T-cell (primary cell): Measurements from ENCODE around the gene KCNMA1. TPM values are rescaled to one million over a fixed set of nuclear protein-coding genes. Genes with fewer than 3 reads are reported as not detected.

Source experiments
- ATAC-seq, 4 experiments: fragments of 200-7000 bp in 3 of 4; fragments of 150-1000 bp in 1 of 4; cut with Tn5 transposase; replicated peaks in 1 of 4; 1 replicate in 3 of 4; 2 replicates in 1 of 4; pipeline ENCODE4 v1.10.0; 2021; ENCODE audit warnings: moderate library complexity in 3 of 4, mild to moderate bottlenecking in 2 of 4, moderate number of reproducible peaks in 1 of 4
- CTCF ChIA-PET, 2 donors: fragments of 300-600 bp; sonication (Branson Sonifier 250); formaldehyde crosslinking; loops; one replicate each; lab custom pipeline; 2022; ENCODE audit warnings: antibody characterized with exemption in 2 of 2; lab: Charles Lee
- POLR2A ChIA-PET, 2 donors: fragments of 300-600 bp; sonication (Branson Sonifier 250); formaldehyde crosslinking; loops; one replicate each; lab custom pipeline; 2022; ENCODE audit warnings: antibody characterized with exemption in 2 of 2; lab: Charles Lee
- DNase-seq, 35 experiments: peaks; one replicate each; pipeline versions ENCODE4 v3.0.0 to v3.0.0-alpha.2; 2013 to 2023
- H3K27ac ChIP-seq: one replicate; pipeline ENCODE4 v1.5.1; 2013; ENCODE audit warnings: low read length
- H3K27me3 ChIP-seq, 2 experiments: replicated peaks in 1 of 2; 1 replicate in 1 of 2; 2 replicates in 1 of 2; pipeline versions ENCODE4 v1.6.1 to v1.7.0; 2013; ENCODE audit warnings: low read length in 1 of 2, mixed read lengths in 1 of 2; ENCODE audit not compliant: control insufficient read depth in 2 of 2, insufficient read depth in 2 of 2; ENCODE audit errors: extremely low read depth in 1 of 2
- H3K36me3 ChIP-seq, 2 donors: 1 replicate in 1 of 2; 2 replicates in 1 of 2; pipeline versions ENCODE4 v1.6.1 to v1.7.0; 2013; ENCODE audit warnings: low read length in 1 of 2; ENCODE audit not compliant: control insufficient read depth in 2 of 2, insufficient read depth in 1 of 2; ENCODE audit errors: extremely low read depth in 1 of 2
- H3K4me1 ChIP-seq, 2 experiments: 1 replicate in 1 of 2; 2 replicates in 1 of 2; pipeline versions ENCODE4 v1.6.1 to v1.7.0; 2013; ENCODE audit warnings: low read length in 2 of 2, mixed read lengths in 1 of 2; ENCODE audit not compliant: insufficient read depth in 2 of 2, control insufficient read depth in 1 of 2; ENCODE audit errors: extremely low read depth in 1 of 2
- H3K4me3 ChIP-seq, 2 donors: 1 replicate in 1 of 2; 2 replicates in 1 of 2; pipeline versions ENCODE4 v1.5.1 to v1.7.0; 2013; ENCODE audit warnings: mild to moderate bottlenecking in 2 of 2, low read length in 1 of 2, moderate library complexity in 1 of 2; ENCODE audit not compliant: control insufficient read depth in 1 of 2; ENCODE audit errors: extremely low read depth in 1 of 2
- H3K9me3 ChIP-seq: 2 replicates; pipeline ENCODE4 v1.7.0; 2013
- H3K27ac Mint-ChIP-seq, 2 donors: one replicate each; pipeline ENCODE4 v1.8.0; 2020 to 2021; ENCODE audit warnings: mild to moderate bottlenecking in 2 of 2, mixed read lengths in 2 of 2
- H3K27me3 Mint-ChIP-seq, 2 donors: one replicate each; pipeline ENCODE4 v1.8.0; 2021 to 2022; ENCODE audit warnings: mixed read lengths in 2 of 2
- H3K36me3 Mint-ChIP-seq: one replicate; pipeline ENCODE4 v1.8.0; 2021; ENCODE audit warnings: mixed read lengths
- H3K4me1 Mint-ChIP-seq, 3 donors: one replicate each; pipeline ENCODE4 v1.8.0; 2020 to 2022; ENCODE audit warnings: mixed read lengths in 3 of 3, mild to moderate bottlenecking in 1 of 3
- H3K4me3 Mint-ChIP-seq, 3 donors: one replicate each; pipeline ENCODE4 v1.8.0; 2020 to 2022; ENCODE audit warnings: mild to moderate bottlenecking in 3 of 3, mixed read lengths in 3 of 3, moderate library complexity in 3 of 3
- H3K9me3 Mint-ChIP-seq, 3 donors: one replicate each; pipeline ENCODE4 v1.8.0; 2020 to 2022; ENCODE audit warnings: mixed read lengths in 3 of 3
- WGBS: methylation state at CpG from one replicate; pipeline ENCODE4 v1.1.5; 2013; ENCODE audit warnings: missing lambda C conversion rate; ENCODE audit not compliant: insufficient coverage; 5-methylcytosine and 5-hydroxymethylcytosine counted together
- total RNA-seq, 35 experiments: library from RNA in 6 of 35; stranded (reverse) in 6 of 35; fragments of 120-200 nt in 1 of 35; gene quantifications; one replicate each; pipeline versions ENCODE4 v1.2.1 to v1.2.4 and lab custom pipeline; 2013 to 2026

Gene KCNMA1
- total RNA-seq, 5 donors from 2014 or later (not counting 1 experiment from before 2014, with no cell fraction given): 0.14 to 1.6 (median 0.60) TPM

GRCh38 chr10:76942628-76943416 lies 694.8 kb downstream of the KCNMA1 start:
- H3K36me3 ChIP-seq: no peaks in the 10 kb centered on the region
- peak overlapping the region in 1 of 2 donors; percentile 88 for H3K27ac Mint-ChIP-seq
- WGBS: 68% methylated on average over 4 of the region's 8 CpGs
- peaks cover 0 to 5% (median 2%) of the 10 kb centered on the region in 3 donors for H3K9me3 Mint-ChIP-seq
- CTCF ChIA-PET: interaction anchor here in 1 of 2 donors (0.6 kb wide), 1 partner anchor 45 kb away, joined by 3 read pairs; no protein-coding TSS in a partner anchor
- H3K4me3 Mint-ChIP-seq: no peak overlapping the region
- H3K36me3 Mint-ChIP-seq: no peaks in the 10 kb centered on the region
- H3K27me3 ChIP-seq: no peaks in the 10 kb centered on the region
- peaks cover 0 to 15% (median 0%) of the 10 kb centered on the region in 3 donors for H3K4me1 Mint-ChIP-seq
- peak in 3 of 35 experiments; percentile 5 to 16 (median 12) for DNase-seq
- H3K4me1 ChIP-seq: no peaks in the 10 kb centered on the region
- POLR2A ChIA-PET: no interaction called here
- no peak overlapping the region for H3K4me3 ChIP-seq
- no peaks in the 10 kb centered on the region for H3K9me3 ChIP-seq
- H3K27ac ChIP-seq: no peak overlapping the region
- ATAC-seq: peak in 1 of 4 experiments; percentile 78
- H3K27me3 Mint-ChIP-seq: peaks cover 3 to 22% of the 10 kb centered on the region in 2 donors

GRCh38 chr10:76939933-76940468 lies 697.6 kb downstream of the KCNMA1 start:
- peaks cover 0 to 5% (median 2%) of the 10 kb centered on the region in 3 donors for H3K9me3 Mint-ChIP-seq
- peaks cover 0 to 29% of the 10 kb centered on the region in 2 donors for H3K27me3 Mint-ChIP-seq
- ChIA-PET POLR2A (no interaction called here), CTCF (no interaction called here)
- no peak for DNase-seq
- no peaks in the 10 kb centered on the region for H3K9me3 ChIP-seq
- H3K36me3 ChIP-seq: no peaks in the 10 kb centered on the region
- H3K27ac ChIP-seq: no peak overlapping the region
- no peaks in the 10 kb centered on the region for H3K36me3 Mint-ChIP-seq
- no peaks in the 10 kb centered on the region for H3K4me1 ChIP-seq
- no peak for ATAC-seq
- H3K4me3 Mint-ChIP-seq: no peak overlapping the region
- no peak overlapping the region for H3K4me3 ChIP-seq
- H3K27me3 ChIP-seq: no peaks in the 10 kb centered on the region
- peaks cover 0 to 15% (median 0%) of the 10 kb centered on the region in 3 donors for H3K4me1 Mint-ChIP-seq
- no peak overlapping the region for H3K27ac Mint-ChIP-seq
- WGBS: 100% methylated on average over 1 of the region's 2 CpGs

- Mint-ChIP-seq H3K4me1 (no peaks in the 10 kb centered on the region), H3K36me3 (no peaks in the 10 kb centered on the region), H3K9me3 (peaks cover 0 to 5% (median 2%) of the 10 kb centered on the region in 3 donors), H3K4me3 (no peak overlapping the region), H3K27me3 (peaks cover 0 to 25% of the 10 kb centered on the region in 2 donors), H3K27ac (no peak overlapping the region)
- Histone ChIP-seq H3K27ac (no peak overlapping the region), H3K36me3 (no peaks in the 10 kb centered on the region), H3K9me3 (no peaks in the 10 kb centered on the region), H3K4me1 (no peaks in the 10 kb centered on the region), H3K4me3 (no peak overlapping the region), H3K27me3 (no peaks in the 10 kb centered on the region)
- CTCF ChIA-PET: no interaction called here
- POLR2A ChIA-PET: no interaction called here
- no peak for DNase-seq
- no peak for ATAC-seq
- 80% methylated on average over 1 of the region's 2 CpGs for WGBS
These were observed 700.4 kb downstream of the KCNMA1 start for GRCh38 chr10:76937181-76937600.

GRCh38 chr10:76935941-76936613 lies 701.5 kb downstream of the KCNMA1 start:
- H3K36me3 Mint-ChIP-seq: no peaks in the 10 kb centered on the region
- no peaks in the 10 kb centered on the region for H3K4me1 ChIP-seq
- no peak overlapping the region for H3K4me3 Mint-ChIP-seq
- no CpG with 5 or more reads among the region's 4 CpGs for whole genome bisulfite sequencing
- CTCF ChIA-PET: no interaction called here
- no peak for DNase-seq
- H3K9me3 Mint-ChIP-seq: peaks cover under 1 to 5% (median 2%) of the 10 kb centered on the region in 3 donors
- H3K36me3 ChIP-seq: no peaks in the 10 kb centered on the region
- H3K9me3 ChIP-seq: no peaks in the 10 kb centered on the region
- H3K4me3 ChIP-seq: no peak overlapping the region
- H3K27ac Mint-ChIP-seq: no peak overlapping the region
- H3K27ac ChIP-seq: no peak overlapping the region
- H3K27me3 ChIP-seq: no peaks in the 10 kb centered on the region
- no peaks in the 10 kb centered on the region for H3K4me1 Mint-ChIP-seq
- no peak for ATAC-seq
- peaks cover 0 to 25% of the 10 kb centered on the region in 2 donors for H3K27me3 Mint-ChIP-seq
- POLR2A ChIA-PET: interaction anchor here in 1 of 2 donors (1.2 kb wide), 1 partner anchor 13 kb away, joined by 4 read pairs; no protein-coding TSS in a partner anchor

- Mint-ChIP-seq H3K27me3 (no peaks in the 10 kb centered on the region), H3K27ac (no peak overlapping the region), H3K4me1 (no peaks in the 10 kb centered on the region), H3K4me3 (no peak overlapping the region), H3K9me3 (peaks cover 0 to 12% (median 11%) of the 10 kb centered on the region in 3 donors), H3K36me3 (no peaks in the 10 kb centered on the region)
- CTCF ChIA-PET: no interaction called here
- 100% methylated on average over 4 of the region's 7 CpGs for WGBS
- ATAC-seq (no peak), DNase-seq (no peak)
- H3K4me3 ChIP-seq: no peak overlapping the region
- no peaks in the 10 kb centered on the region for H3K27me3 ChIP-seq
- no peak overlapping the region for H3K27ac ChIP-seq
- no peaks in the 10 kb centered on the region for H3K4me1 ChIP-seq
- H3K36me3 ChIP-seq: no peaks in the 10 kb centered on the region
- H3K9me3 ChIP-seq: no peaks in the 10 kb centered on the region
- POLR2A ChIA-PET: no interaction called here
These were observed 709.0 kb downstream of the KCNMA1 start for GRCh38 chr10:76928565-76928964.

GRCh38 chr10:76925636-76926405 lies 711.8 kb downstream of the KCNMA1 start:
- H3K36me3 Mint-ChIP-seq: no peaks in the 10 kb centered on the region
- ATAC-seq (no peak), DNase-seq (no peak)
- CTCF ChIA-PET: no interaction called here
- H3K9me3 Mint-ChIP-seq: peaks cover 0 to 9% (median 9%) of the 10 kb centered on the region in 3 donors
- 80% methylated on average over 2 of the region's 6 CpGs for WGBS
- H3K36me3 ChIP-seq: no peaks in the 10 kb centered on the region
- no peak overlapping the region for H3K4me3 ChIP-seq
- H3K27ac Mint-ChIP-seq: no peak overlapping the region
- H3K9me3 ChIP-seq: no peaks in the 10 kb centered on the region
- no peak overlapping the region for H3K27ac ChIP-seq
- H3K27me3 ChIP-seq: no peaks in the 10 kb centered on the region
- POLR2A ChIA-PET: no interaction called here
- H3K4me1 Mint-ChIP-seq: no peaks in the 10 kb centered on the region
- no peaks in the 10 kb centered on the region for H3K4me1 ChIP-seq
- no peaks in the 10 kb centered on the region for H3K27me3 Mint-ChIP-seq
- H3K4me3 Mint-ChIP-seq: no peak overlapping the region
